HG03097 (cell line): Measurements from ENCODE around the gene POLR3E.
"Not testable (repeated sequence)": the region's sequence is repeated elsewhere in the genome, so short reads cannot be mapped to it uniquely, and the experiment has no call there.

Experiments used
- ATAC-seq: cut with Tn5 transposase; IDR thresholded peaks from one replicate; pipeline ENCODE4 v1.9.1; 2021; ENCODE audit not compliant: unreplicated experiment, low FRiP score

The POLR3E gene

GRCh38 chr16:22328081-22328725, 31.0 kb downstream of the POLR3E start:
- ATAC-seq, result no peak

GRCh38 chr16:22329199-22329695, 32.0 kb downstream of the POLR3E start:
- no peak for ATAC-seq

GRCh38 chr16:22330326-22330725, 33.1 kb downstream of the POLR3E start:
- no peak for ATAC-seq

- ATAC-seq, result no peak
Observed at GRCh38 chr16:22333457-22333994, 36.3 kb downstream of the POLR3E start.

- no peak for ATAC-seq
Observed at GRCh38 chr16:22335668-22336246, 38.5 kb downstream of the POLR3E start.

GRCh38 chr16:22336581-22336980, 39.4 kb downstream of the POLR3E start:
- no peak for ATAC-seq

- ATAC-seq, result no peak
Observed at GRCh38 chr16:22337045-22337444, 39.8 kb downstream of the POLR3E start.

- ATAC-seq, result no peak
Observed at GRCh38 chr16:22337849-22338635, 40.8 kb downstream of the POLR3E start.

- ATAC-seq, result no peak
Observed at GRCh38 chr16:22340945-22341344, 43.7 kb downstream of the POLR3E start.

- no peak for ATAC-seq
Observed at GRCh38 chr16:22342082-22342481, 44.9 kb downstream of the POLR3E start.

GRCh38 chr16:22346483-22346882, 49.3 kb downstream of the POLR3E start:
- ATAC-seq, result no peak

GRCh38 chr16:22347100-22347820, 50.1 kb downstream of the POLR3E start:
- ATAC-seq, result no peak

GRCh38 chr16:22348291-22348690, 51.1 kb downstream of the POLR3E start:
- no peak for ATAC-seq

- ATAC-seq, result not testable (repeated sequence)
Observed at GRCh38 chr16:22351017-22351416, 53.8 kb downstream of the POLR3E start.

- ATAC-seq, result no peak
Observed at GRCh38 chr16:22352140-22352539, 54.9 kb downstream of the POLR3E start.

GRCh38 chr16:22352723-22353122, 55.5 kb downstream of the POLR3E start:
- no peak for ATAC-seq

GRCh38 chr16:22353191-22353919, 56.1 kb downstream of the POLR3E start:
- no peak for ATAC-seq

GRCh38 chr16:22353933-22354541, 56.8 kb downstream of the POLR3E start:
- no peak for ATAC-seq

GRCh38 chr16:22355487-22355908, 58.3 kb downstream of the POLR3E start:
- no peak for ATAC-seq
